Liver (tissue), 9 donors: ENCODE data around the gene LANCL1. TPM values are rescaled to one million over a fixed set of nuclear protein-coding genes. Genes with fewer than 3 reads are reported as not detected.

Experiments
- DNase-seq: peaks from one replicate; pipeline ENCODE4 v3.0.0-alpha.2; 2017; ENCODE audit warnings: low spot score
- H3K27ac ChIP-seq, 2 donors: one replicate each; pipeline ENCODE4 v1.7.0; 2013; ENCODE audit warnings: inconsistent platforms in 2 of 2, low read length in 2 of 2, control low read depth in 1 of 2, low read depth in 1 of 2, mild to moderate bottlenecking in 1 of 2
- H3K27me3 ChIP-seq, 4 donors: one replicate each; pipeline versions ENCODE4 v1.6.1 to v1.7.0; 2013; ENCODE audit warnings: low read length in 3 of 4, inconsistent platforms in 1 of 4, mild to moderate bottlenecking in 1 of 4, moderate library complexity in 1 of 4; ENCODE audit not compliant: control insufficient read depth in 4 of 4, insufficient read depth in 4 of 4
- H3K36me3 ChIP-seq, 4 donors: one replicate each; pipeline versions ENCODE4 v1.6.1 to v1.7.0; 2013; ENCODE audit warnings: low read length in 3 of 4, mild to moderate bottlenecking in 3 of 4, low read depth in 1 of 4, moderate library complexity in 1 of 4; ENCODE audit not compliant: control insufficient read depth in 4 of 4, insufficient read depth in 3 of 4
- H3K4me1 ChIP-seq, 4 donors: one replicate each; pipeline versions ENCODE4 v1.6.1 to v1.7.0; 2013; ENCODE audit warnings: low read length in 3 of 4, mild to moderate bottlenecking in 3 of 4, moderate library complexity in 1 of 4; ENCODE audit not compliant: control insufficient read depth in 4 of 4, insufficient read depth in 4 of 4
- H3K4me3 ChIP-seq, 3 donors: one replicate each; pipeline versions ENCODE4 v1.6.1 to v1.7.0; 2013; ENCODE audit warnings: low read length in 3 of 3, control low read depth in 1 of 3, low read depth in 1 of 3, mild to moderate bottlenecking in 1 of 3
- H3K9ac ChIP-seq, 2 donors: one replicate each; pipeline ENCODE4 v1.7.0; 2013; ENCODE audit warnings: low read length in 2 of 2, mild to moderate bottlenecking in 2 of 2, moderate library complexity in 2 of 2, control low read depth in 1 of 2, low read depth in 1 of 2
- H3K9me3 ChIP-seq, 4 donors: one replicate each; pipeline versions ENCODE4 v1.6.1 to v1.7.0; 2013; ENCODE audit warnings: low read length in 3 of 4; ENCODE audit not compliant: control insufficient read depth in 4 of 4
- EGR1 ChIP-seq, 2 donors: IDR thresholded peaks; 2 replicates each; pipeline ENCODE4 v1.6.1; 2016 to 2018; ENCODE audit warnings: antibody characterized with exemption in 2 of 2, low read depth in 2 of 2
- FOXA1 ChIP-seq: IDR thresholded peaks from 2 replicates; pipeline ENCODE4 v1.6.1; 2016; ENCODE audit warnings: antibody characterized with exemption
- FOXA2 ChIP-seq: IDR thresholded peaks from 2 replicates; pipeline ENCODE4 v1.6.1; 2016; ENCODE audit warnings: antibody characterized with exemption
- GABPA ChIP-seq, 2 donors: IDR thresholded peaks in 1 of 2; conservative IDR thresholded peaks in 1 of 2; 2 replicates each; pipeline ENCODE4 v1.6.1; 2016; ENCODE audit warnings: antibody characterized with exemption in 2 of 2, mild to moderate bottlenecking in 1 of 2, moderate library complexity in 1 of 2
- HNF4A ChIP-seq, 2 donors: conservative IDR thresholded peaks; 2 replicates each; pipeline ENCODE4 v1.6.1; 2016; ENCODE audit warnings: antibody characterized with exemption in 2 of 2, mild to moderate bottlenecking in 2 of 2
- HNF4G ChIP-seq: IDR thresholded peaks from 2 replicates; pipeline ENCODE4 v1.6.1; 2016; ENCODE audit warnings: antibody characterized with exemption
- JUND ChIP-seq, 2 donors: IDR thresholded peaks; 2 replicates each; pipeline ENCODE4 v1.6.1; 2016; ENCODE audit warnings: antibody characterized with exemption in 2 of 2
- NR2F2 ChIP-seq: IDR thresholded peaks from 2 replicates; pipeline ENCODE4 v1.6.1; 2016; ENCODE audit warnings: antibody characterized with exemption
- RAD21 ChIP-seq, 2 donors: IDR thresholded peaks; 2 replicates each; pipeline ENCODE4 v1.6.1; 2016; ENCODE audit warnings: antibody characterized with exemption in 2 of 2, mild to moderate bottlenecking in 2 of 2
- TAF1 ChIP-seq: conservative IDR thresholded peaks from 2 replicates; pipeline ENCODE4 v1.6.1; 2016; ENCODE audit warnings: antibody characterized with exemption, mild to moderate bottlenecking
- YY1 ChIP-seq: IDR thresholded peaks from 2 replicates; pipeline ENCODE4 v1.6.1; 2016; ENCODE audit warnings: antibody characterized with exemption, mild to moderate bottlenecking
- WGBS: extraction: QIAGEN DNeasy Blood & Tissue Kit; methylation state at CpG from one replicate; pipeline ENCODE4 v1.1.7; 2013; 5-methylcytosine and 5-hydroxymethylcytosine counted together
- polyA plus RNA-seq, 2 donors: library from polyadenylated mRNA; stranded (reverse) in 1 of 2; unstranded in 1 of 2; fragments of 200-250 nt in 1 of 2; fragments of >200 nt in 1 of 2; fragmentation: Nextera tagmentation in 1 of 2; extraction: Ambion mirVana in 1 of 2; gene quantifications; one replicate each; pipeline versions ENCODE4 v1.2.1 to v1.2.3, GENCODE V29; 2013 to 2015
- total RNA-seq, 2 donors: library from RNA; depleted of rRNA; stranded (reverse); fragments of >200 nt; gene quantifications; one replicate each; pipeline ENCODE4 v1.2.3, GENCODE V29; 2014
- TF ChIP-seq, protein P1 (sequence below): IDR thresholded peaks from 2 replicates; pipeline ENCODE4 v1.6.1; 2016; ENCODE audit warnings: antibody characterized with exemption, mild to moderate bottlenecking
- TF ChIP-seq, protein P2 (sequence below): IDR thresholded peaks from 2 replicates; pipeline ENCODE4 v1.6.1; 2016; ENCODE audit warnings: antibody characterized with exemption
- TF ChIP-seq, protein P3 (sequence below): IDR thresholded peaks from 2 replicates; pipeline ENCODE4 v1.6.1; 2016; ENCODE audit warnings: antibody characterized with exemption
- TF ChIP-seq, protein P4 (sequence below): IDR thresholded peaks from 2 replicates; pipeline ENCODE4 v1.6.1; 2016; ENCODE audit warnings: antibody characterized with exemption
- donor health status: healthy.
- donor health status: healthy.
- donor health status: healthy.
- donor health status: healthy.
- donor health status: healthy.

Gene LANCL1
- total and polyA plus RNA-seq, 4 donors: 7.2 to 21.0 (median 12.1) TPM

DNA sequence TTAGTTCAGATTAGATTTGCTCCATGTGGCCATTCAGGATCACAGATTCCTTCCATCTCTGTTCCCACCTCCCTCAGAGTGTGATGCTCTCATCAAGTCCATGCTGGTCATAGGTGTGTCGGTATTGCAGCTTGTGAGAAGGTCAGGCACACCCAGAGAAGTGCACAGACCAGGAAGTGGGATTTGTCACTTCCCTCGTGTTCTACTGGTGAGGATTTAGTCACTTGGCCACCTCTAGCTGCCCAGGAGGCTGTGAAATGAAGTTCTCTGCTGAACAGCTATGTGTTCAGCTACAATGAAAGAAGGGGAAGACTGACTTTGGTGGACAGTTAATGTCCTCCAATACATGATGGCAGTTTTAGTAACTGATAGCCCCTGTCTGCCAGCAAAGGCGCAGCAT, 3.5 kb upstream of the LANCL1 start:
- no peak for DNase-seq
- Histone ChIP-seq H3K27me3 (no peaks in the 10 kb centered on the region), H3K4me1 (peaks cover 2 to 7% (median 6%) of the 10 kb centered on the region in 4 donors), H3K27ac (no peak overlapping the region), H3K9ac (no peak overlapping the region), H3K9me3 (peaks cover 0 to 3% (median 0%) of the 10 kb centered on the region in 4 donors), H3K36me3 (no peaks in the 10 kb centered on the region), H3K4me3 (no peak overlapping the region)
- WGBS: 71% methylated on average over 3 of the region's 3 CpGs
- TF ChIP-seq FOXA2 (no peak), YY1 (no peak), GABPA (IDR thresholded peaks at IDR 0.05 in 1 of 2, conservative IDR thresholded peaks at IDR 0.05 in 1 of 2) (no peak), FOXA1 (no peak), HNF4G (no peak), EGR1 (IDR thresholded peaks at IDR 0.05; ENCODE audit: low read depth in 2 of 2) (no peak), JUND (IDR thresholded peaks at IDR 0.05) (no peak)
- TF ChIP-seq, protein P1, sequence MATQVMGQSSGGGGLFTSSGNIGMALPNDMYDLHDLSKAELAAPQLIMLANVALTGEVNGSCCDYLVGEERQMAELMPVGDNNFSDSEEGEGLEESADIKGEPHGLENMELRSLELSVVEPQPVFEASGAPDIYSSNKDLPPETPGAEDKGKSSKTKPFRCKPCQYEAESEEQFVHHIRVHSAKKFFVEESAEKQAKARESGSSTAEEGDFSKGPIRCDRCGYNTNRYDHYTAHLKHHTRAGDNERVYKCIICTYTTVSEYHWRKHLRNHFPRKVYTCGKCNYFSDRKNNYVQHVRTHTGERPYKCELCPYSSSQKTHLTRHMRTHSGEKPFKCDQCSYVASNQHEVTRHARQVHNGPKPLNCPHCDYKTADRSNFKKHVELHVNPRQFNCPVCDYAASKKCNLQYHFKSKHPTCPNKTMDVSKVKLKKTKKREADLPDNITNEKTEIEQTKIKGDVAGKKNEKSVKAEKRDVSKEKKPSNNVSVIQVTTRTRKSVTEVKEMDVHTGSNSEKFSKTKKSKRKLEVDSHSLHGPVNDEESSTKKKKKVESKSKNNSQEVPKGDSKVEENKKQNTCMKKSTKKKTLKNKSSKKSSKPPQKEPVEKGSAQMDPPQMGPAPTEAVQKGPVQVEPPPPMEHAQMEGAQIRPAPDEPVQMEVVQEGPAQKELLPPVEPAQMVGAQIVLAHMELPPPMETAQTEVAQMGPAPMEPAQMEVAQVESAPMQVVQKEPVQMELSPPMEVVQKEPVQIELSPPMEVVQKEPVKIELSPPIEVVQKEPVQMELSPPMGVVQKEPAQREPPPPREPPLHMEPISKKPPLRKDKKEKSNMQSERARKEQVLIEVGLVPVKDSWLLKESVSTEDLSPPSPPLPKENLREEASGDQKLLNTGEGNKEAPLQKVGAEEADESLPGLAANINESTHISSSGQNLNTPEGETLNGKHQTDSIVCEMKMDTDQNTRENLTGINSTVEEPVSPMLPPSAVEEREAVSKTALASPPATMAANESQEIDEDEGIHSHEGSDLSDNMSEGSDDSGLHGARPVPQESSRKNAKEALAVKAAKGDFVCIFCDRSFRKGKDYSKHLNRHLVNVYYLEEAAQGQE: no peak
- TF ChIP-seq, protein P2, sequence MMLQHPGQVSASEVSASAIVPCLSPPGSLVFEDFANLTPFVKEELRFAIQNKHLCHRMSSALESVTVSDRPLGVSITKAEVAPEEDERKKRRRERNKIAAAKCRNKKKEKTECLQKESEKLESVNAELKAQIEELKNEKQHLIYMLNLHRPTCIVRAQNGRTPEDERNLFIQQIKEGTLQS: no peak

DNA sequence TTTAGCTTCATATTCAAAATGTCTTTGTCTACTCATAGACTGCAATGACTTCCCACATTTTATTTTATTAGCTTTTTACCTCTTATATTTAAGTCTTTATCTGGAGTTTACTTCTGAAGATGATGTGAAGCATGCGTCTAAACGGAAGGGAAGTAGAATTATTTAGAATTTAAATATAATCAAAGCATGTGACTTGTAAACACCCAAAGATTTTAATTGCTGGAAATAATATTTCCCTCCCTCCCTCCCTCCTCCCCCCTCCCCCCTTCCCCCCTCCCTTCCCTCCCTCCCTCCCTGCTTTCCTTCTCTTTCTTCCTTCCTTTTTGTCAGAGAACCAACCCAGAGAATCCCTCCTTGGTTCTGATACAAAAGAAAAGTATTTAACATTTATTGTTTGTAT, 2.1 kb upstream of the LANCL1 start:
- Histone ChIP-seq H3K4me1 (peaks cover 2 to 7% (median 6%) of the 10 kb centered on the region in 4 donors), H3K36me3 (no peaks in the 10 kb centered on the region), H3K27ac (no peak overlapping the region), H3K4me3 (no peak overlapping the region), H3K27me3 (no peaks in the 10 kb centered on the region), H3K9me3 (no peaks in the 10 kb centered on the region), H3K9ac (no peak overlapping the region)
- no peak for TF ChIP-seq TAF1
- TF ChIP-seq EGR1 (IDR thresholded peaks at IDR 0.05; ENCODE audit: low read depth in 2 of 2): no peak
- TF ChIP-seq, protein P2: no peak
- no peak for TF ChIP-seq HNF4A (conservative IDR thresholded peaks at IDR 0.05)
- TF ChIP-seq, protein P3, sequence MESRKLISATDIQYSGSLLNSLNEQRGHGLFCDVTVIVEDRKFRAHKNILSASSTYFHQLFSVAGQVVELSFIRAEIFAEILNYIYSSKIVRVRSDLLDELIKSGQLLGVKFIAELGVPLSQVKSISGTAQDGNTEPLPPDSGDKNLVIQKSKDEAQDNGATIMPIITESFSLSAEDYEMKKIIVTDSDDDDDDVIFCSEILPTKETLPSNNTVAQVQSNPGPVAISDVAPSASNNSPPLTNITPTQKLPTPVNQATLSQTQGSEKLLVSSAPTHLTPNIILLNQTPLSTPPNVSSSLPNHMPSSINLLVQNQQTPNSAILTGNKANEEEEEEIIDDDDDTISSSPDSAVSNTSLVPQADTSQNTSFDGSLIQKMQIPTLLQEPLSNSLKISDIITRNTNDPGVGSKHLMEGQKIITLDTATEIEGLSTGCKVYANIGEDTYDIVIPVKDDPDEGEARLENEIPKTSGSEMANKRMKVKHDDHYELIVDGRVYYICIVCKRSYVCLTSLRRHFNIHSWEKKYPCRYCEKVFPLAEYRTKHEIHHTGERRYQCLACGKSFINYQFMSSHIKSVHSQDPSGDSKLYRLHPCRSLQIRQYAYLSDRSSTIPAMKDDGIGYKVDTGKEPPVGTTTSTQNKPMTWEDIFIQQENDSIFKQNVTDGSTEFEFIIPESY: no peak
- no peak for TF ChIP-seq HNF4G
- TF ChIP-seq, protein P1: no peak
- TF ChIP-seq, protein P4, sequence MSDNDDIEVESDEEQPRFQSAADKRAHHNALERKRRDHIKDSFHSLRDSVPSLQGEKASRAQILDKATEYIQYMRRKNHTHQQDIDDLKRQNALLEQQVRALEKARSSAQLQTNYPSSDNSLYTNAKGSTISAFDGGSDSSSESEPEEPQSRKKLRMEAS: no peak
- TF ChIP-seq GABPA (IDR thresholded peaks at IDR 0.05 in 1 of 2, conservative IDR thresholded peaks at IDR 0.05 in 1 of 2): no peak
- no peak for TF ChIP-seq RAD21 (IDR thresholded peaks at IDR 0.05)
- no peak for TF ChIP-seq NR2F2
- TF ChIP-seq FOXA2: no peak
- 96% methylated on average over 2 of the region's 2 CpGs for WGBS
- DNase-seq: no peak
